ENCODE measurements around the gene GTF3A. TPM values are rescaled to one million over a fixed set of nuclear protein-coding genes. Genes with fewer than 3 reads are reported as not detected.

The GTF3A gene
- total and polyA plus RNA-seq, 2 of the 8 experiments (the other 6 are each of a cell fraction or from before 2014, with no cell fraction given), result 41.6 to 96.5 TPM

DNA sequence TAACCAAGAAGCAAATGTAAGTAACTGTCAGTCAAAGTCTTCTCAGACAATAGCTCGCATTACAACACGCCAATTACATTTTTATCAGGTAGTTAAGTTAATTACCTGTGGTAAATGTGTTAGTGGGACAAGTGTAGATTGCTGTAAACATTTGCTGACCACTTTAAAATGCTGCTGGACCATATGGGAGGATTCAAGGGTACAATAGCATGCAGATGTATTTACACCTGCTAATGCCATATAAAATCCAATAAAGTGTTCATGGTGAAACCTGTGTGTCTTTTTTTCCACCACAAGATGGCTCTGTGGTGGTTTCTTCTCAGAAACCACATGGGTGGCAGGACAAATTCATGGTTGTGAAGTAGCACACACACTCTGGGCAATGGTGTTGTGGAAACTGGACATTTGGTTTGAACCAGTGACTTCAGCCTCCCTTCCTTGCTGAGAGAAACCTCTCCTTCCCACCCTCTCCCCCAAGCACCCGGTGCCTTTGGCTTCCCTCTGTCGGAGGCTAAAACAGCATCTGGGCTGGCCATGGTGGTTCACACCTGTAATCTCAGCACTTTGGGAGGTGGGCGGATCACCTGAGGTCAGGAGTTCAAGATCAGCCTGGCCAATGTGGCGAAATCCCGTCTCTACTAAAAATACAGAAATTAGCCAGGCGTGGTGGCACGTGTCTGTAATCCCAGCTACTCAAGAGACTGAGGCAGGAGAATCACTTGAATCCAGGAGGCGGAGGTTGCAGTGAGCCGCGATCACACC, 18.1 kb upstream of the GTF3A start:
- H2BK5ac ChIP-seq (ENCODE audit: low read depth, low read length), result no peak overlapping the region
- DNase-seq (ENCODE audit: low read depth in 1 of 2, low spot score in 2 of 2) (no peak), FAIRE-seq (peak; percentile 72)
- H3K79me2 ChIP-seq (ENCODE audit: control insufficient read depth in 1 of 2, insufficient read depth in 2 of 2, low read length in 2 of 2), result no peaks in the 10 kb centered on the region
- H3K56ac ChIP-seq (replicated peaks; ENCODE audit: insufficient read length, low read depth, low read length), result no peak overlapping the region
- H3K4me3 ChIP-seq (ENCODE audit: extremely low read depth in 1 of 4, insufficient read depth in 2 of 4, low read depth in 3 of 4, low read length in 4 of 4), result no peak overlapping the region
- H3K27me3 ChIP-seq (replicated peaks in 1 of 4; ENCODE audit: control insufficient read depth in 3 of 4, extremely low read depth in 1 of 4, insufficient read depth in 3 of 4, low read length in 3 of 4), result no peaks in the 10 kb centered on the region
- 84% methylated on average over 12 of the region's 12 CpGs; no CpG with 5 or more reads in 1 of the 2 experiments for WGBS, 2 experiments (ENCODE audit: extremely low coverage in 1 of 2, insufficient coverage in 1 of 2, insufficient read length in 1 of 2, insufficient replicate concordance in 2 of 2, low coverage in 1 of 2, low lambda C conversion rate in 2 of 2, missing lambda C conversion rate in 1 of 2)
- H3K79me1 ChIP-seq (ENCODE audit: low read depth, low read length), result no peaks in the 10 kb centered on the region
- no peak overlapping the region for H4K91ac ChIP-seq (replicated peaks; ENCODE audit: insufficient read length, low read length)
- no peak overlapping the region for H4K8ac ChIP-seq (ENCODE audit: extremely low read depth, insufficient read depth, low read length)
- no peak overlapping the region for H2BK15ac ChIP-seq (ENCODE audit: low read length)
- H3K23ac ChIP-seq (ENCODE audit: insufficient read length), result no peak overlapping the region
- H3K4ac ChIP-seq (replicated peaks; ENCODE audit: insufficient read length, low read depth, low read length), result no peak overlapping the region
- no peaks in the 10 kb centered on the region for H3K36me3 ChIP-seq (ENCODE audit: control insufficient read depth in 2 of 4, insufficient read depth in 4 of 4, low read length in 3 of 4)
- no peak overlapping the region for H3K27ac ChIP-seq (ENCODE audit: low read depth, low read length)
- H2AFZ ChIP-seq (ENCODE audit: low read length), result 0 out of 2 replicates have a peak overlapping the region, but pooled peaks have one; percentile 4
- no peaks in the 10 kb centered on the region for H4K20me1 ChIP-seq (replicated peaks in 1 of 2; ENCODE audit: control insufficient read depth in 1 of 2, insufficient read depth in 2 of 2, low read length in 2 of 2)
- no peak overlapping the region for H4K5ac ChIP-seq (ENCODE audit: insufficient read length, low read depth, low read length)
- peaks cover 6 to 10% (median 8%) of the 10 kb centered on the region in 4 experiments; a peak in 6 of 7 replicates for H3K4me1 ChIP-seq (replicated peaks in 1 of 4; ENCODE audit: control insufficient read depth in 3 of 4, insufficient read depth in 4 of 4, low read length in 3 of 4)
- ChIA-PET CTCF (ENCODE audit: partially characterized antibody) (interaction anchor here (0.7 to 3.8 kb wide), 11 partner anchors 13 to 421 kb away, joined by 3 to 28 read pairs (median 3); partner anchors contain the start of gene GTF3A), POLR2A (ENCODE audit: partially characterized antibody) (no interaction called here)
- TF ChIP-seq, protein P1, sequence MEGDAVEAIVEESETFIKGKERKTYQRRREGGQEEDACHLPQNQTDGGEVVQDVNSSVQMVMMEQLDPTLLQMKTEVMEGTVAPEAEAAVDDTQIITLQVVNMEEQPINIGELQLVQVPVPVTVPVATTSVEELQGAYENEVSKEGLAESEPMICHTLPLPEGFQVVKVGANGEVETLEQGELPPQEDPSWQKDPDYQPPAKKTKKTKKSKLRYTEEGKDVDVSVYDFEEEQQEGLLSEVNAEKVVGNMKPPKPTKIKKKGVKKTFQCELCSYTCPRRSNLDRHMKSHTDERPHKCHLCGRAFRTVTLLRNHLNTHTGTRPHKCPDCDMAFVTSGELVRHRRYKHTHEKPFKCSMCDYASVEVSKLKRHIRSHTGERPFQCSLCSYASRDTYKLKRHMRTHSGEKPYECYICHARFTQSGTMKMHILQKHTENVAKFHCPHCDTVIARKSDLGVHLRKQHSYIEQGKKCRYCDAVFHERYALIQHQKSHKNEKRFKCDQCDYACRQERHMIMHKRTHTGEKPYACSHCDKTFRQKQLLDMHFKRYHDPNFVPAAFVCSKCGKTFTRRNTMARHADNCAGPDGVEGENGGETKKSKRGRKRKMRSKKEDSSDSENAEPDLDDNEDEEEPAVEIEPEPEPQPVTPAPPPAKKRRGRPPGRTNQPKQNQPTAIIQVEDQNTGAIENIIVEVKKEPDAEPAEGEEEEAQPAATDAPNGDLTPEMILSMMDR (IDR thresholded peaks at IDR 0.05; ENCODE audit: control extremely low read depth in 1 of 3, insufficient read depth in 1 of 3, low read depth in 1 of 3, low read length in 3 of 3), result peak in 2 of 3 experiments; percentile 31 to 52; a peak in 2 of 4 replicates
- TF ChIP-seq RAD21 (IDR thresholded peaks at IDR 0.05 in 1 of 2, conservative IDR thresholded peaks at IDR 0.05 in 1 of 2; ENCODE audit: low read depth in 2 of 2, low read length in 2 of 2) (peak; percentile 44 to 47), TBP (IDR thresholded peaks at IDR 0.05; ENCODE audit: low read depth, low read length) (no peak), TAF7 (optimal IDR thresholded peaks at IDR 0.05; ENCODE audit: borderline replicate concordance, low read depth, low read length) (no peak), EZH2 (IDR thresholded peaks at IDR 0.05; ENCODE audit: low read depth, low read length, severe bottlenecking) (no peak)
- TF ChIP-seq, protein P2, sequence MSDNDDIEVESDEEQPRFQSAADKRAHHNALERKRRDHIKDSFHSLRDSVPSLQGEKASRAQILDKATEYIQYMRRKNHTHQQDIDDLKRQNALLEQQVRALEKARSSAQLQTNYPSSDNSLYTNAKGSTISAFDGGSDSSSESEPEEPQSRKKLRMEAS (IDR thresholded peaks at IDR 0.05), result 0 out of 2 replicates have a peak, but pooled peaks have one; percentile 20
- H2BK12ac ChIP-seq (ENCODE audit: low read depth, low read length), result no peak overlapping the region
- no peak overlapping the region for H3K18ac ChIP-seq (ENCODE audit: extremely low read depth, low read length)
- H2BK20ac ChIP-seq (ENCODE audit: low read length), result no peak overlapping the region
- no peak overlapping the region for H2AK5ac ChIP-seq (ENCODE audit: low read depth, low read length)
- no peak overlapping the region for H3K4me2 ChIP-seq (ENCODE audit: insufficient read depth in 1 of 2, low read depth in 2 of 2, low read length in 2 of 2)
- no peak overlapping the region for H3K14ac ChIP-seq (ENCODE audit: insufficient read length)
- H3K9ac ChIP-seq (replicated peaks in 1 of 4; ENCODE audit: extremely low read depth in 1 of 4, low read depth in 3 of 4, low read length in 3 of 4), result no peak overlapping the region
- no peaks in the 10 kb centered on the region for H3K23me2 ChIP-seq (ENCODE audit: low read depth, low read length)
- no peaks in the 10 kb centered on the region for H3K9me3 ChIP-seq (ENCODE audit: insufficient read depth in 2 of 2, low read depth in 1 of 2, low read length in 1 of 2)
- H2BK120ac ChIP-seq (replicated peaks; ENCODE audit: low read depth, low read length), result no peak overlapping the region
